ENCODE measurements around the gene SF3B6. TPM values are rescaled to one million over a fixed set of nuclear protein-coding genes. Genes with fewer than 3 reads are reported as not detected.

The SF3B6 gene
- total and polyA plus RNA-seq, 12 donors, result 29.2 to 81.7 (median 57.4) TPM

- Histone ChIP-seq H3K9me3 (peaks cover 0 to 4% (median 0%) of the 10 kb centered on the region in 11 donors), H3K36me3 (peaks cover 0 to 4% (median 0%) of the 10 kb centered on the region in 9 donors), H3K27me3 (no peaks in the 10 kb centered on the region), H3K4me3 (no peak overlapping the region), H3K4me1 (peaks cover 0 to 1% (median 0%) of the 10 kb centered on the region in 9 donors), H3K27ac (no peak overlapping the region)
- DNase-seq (no peak), ATAC-seq (no peak)
- no peak for TF ChIP-seq CTCF (IDR thresholded peaks at IDR 0.05)
- intact Hi-C loops (cut with DNase I), result loop anchor here in 1 of 10 donors (10.0 kb wide), 1 partner anchor 121 kb away; no protein-coding TSS in a partner anchor
- WGBS, 2 donors, result 90 to 94% methylated on average over 6 of the region's 6 CpGs
Observed at GRCh38 chr2:24055750-24056149, 20.4 kb downstream of the SF3B6 start.

- intact Hi-C loops (cut with DNase I), result loop anchor here in 1 of 10 donors (10.0 kb wide), 1 partner anchor 120 kb away; no protein-coding TSS in a partner anchor
- Histone ChIP-seq H3K9me3 (peaks cover 0 to 4% (median 0%) of the 10 kb centered on the region in 11 donors), H3K4me3 (no peak overlapping the region), H3K27ac (no peak overlapping the region), H3K4me1 (peaks cover 0 to 12% (median 8%) of the 10 kb centered on the region in 9 donors), H3K27me3 (peaks cover 0 to 10% (median 0%) of the 10 kb centered on the region in 7 donors), H3K36me3 (peaks cover 0 to 4% (median 0%) of the 10 kb centered on the region in 9 donors)
- TF ChIP-seq CTCF (IDR thresholded peaks at IDR 0.05), result no peak
- ATAC-seq (no peak), DNase-seq (no peak)
- 69% methylated on average over 8 of the region's 8 CpGs for WGBS, 2 donors
Observed at GRCh38 chr2:24054366-24055010, 21.6 kb downstream of the SF3B6 start.

- H3K36me3 ChIP-seq, result peaks cover 0 to 4% (median 0%) of the 10 kb centered on the region in 9 donors
- peaks cover 0 to 23% (median 15%) of the 10 kb centered on the region in 9 donors for H3K4me1 ChIP-seq
- ATAC-seq (no peak), DNase-seq (no peak)
- no peak overlapping the region for H3K4me3 ChIP-seq
- no peak for TF ChIP-seq CTCF (IDR thresholded peaks at IDR 0.05)
- WGBS, 2 donors, result 96 to 100% methylated on average over 1 of the region's 1 CpG
- intact Hi-C loops (cut with DNase I), result loop anchor here in 1 of 10 donors (10.0 kb wide), 1 partner anchor 118 kb away; no protein-coding TSS in a partner anchor
- H3K9me3 ChIP-seq, result peaks cover 0 to 4% (median 0%) of the 10 kb centered on the region in 11 donors
- no peak overlapping the region for H3K27ac ChIP-seq
- peaks cover 0 to 22% (median 0%) of the 10 kb centered on the region in 7 donors for H3K27me3 ChIP-seq
Observed at GRCh38 chr2:24052951-24053350, 23.2 kb downstream of the SF3B6 start.

GRCh38 chr2:24051833-24052232, 24.3 kb downstream of the SF3B6 start:
- no peak overlapping the region for H3K4me3 ChIP-seq
- H3K36me3 ChIP-seq, result peaks cover 0 to 4% (median 0%) of the 10 kb centered on the region in 9 donors
- no peak for TF ChIP-seq CTCF (IDR thresholded peaks at IDR 0.05)
- H3K27ac ChIP-seq, result no peak overlapping the region
- intact Hi-C loops (cut with DNase I), result loop anchor here in 1 of 10 donors (10.0 kb wide), 1 partner anchor 117 kb away; no protein-coding TSS in a partner anchor
- no peak for ATAC-seq
- WGBS, 2 donors, result 80 to 82% methylated on average over 8 of the region's 8 CpGs
- H3K4me1 ChIP-seq, result peaks cover 0 to 28% (median 18%) of the 10 kb centered on the region in 9 donors
- H3K27me3 ChIP-seq, result peaks cover 0 to 22% (median 0%) of the 10 kb centered on the region in 7 donors
- peaks cover 0 to 4% (median 0%) of the 10 kb centered on the region in 11 donors for H3K9me3 ChIP-seq
- DNase-seq, result no peak
